SK-N-SH treated with all-trans-retinoic acid at 6 μM for 48 hours (cell line): ENCODE measurements around the gene MPP2.

Source experiments
- ATAC-seq: fragments of 200-7000 bp; cut with Tn5 transposase; 3 replicates; pipeline ENCODE4 v1.9.1; 2020; ENCODE audit warnings: mild to moderate bottlenecking, moderate library complexity
- ARNTL ChIP-seq: fragments of 450-650 bp; formaldehyde crosslinking; IDR thresholded peaks from 2 replicates; pipeline ENCODE4 v1.5.0; 2020; ENCODE audit warnings: low read depth, mild to moderate bottlenecking, moderate library complexity, borderline replicate concordance
- BACH2 ChIP-seq: fragments of 250-450 bp; sonication (Bioruptor Pico); IDR thresholded peaks from 2 replicates; pipeline ENCODE4 v1.9.0; 2021; ENCODE audit warnings: mild to moderate bottlenecking, borderline replicate concordance
- CSDC2 ChIP-seq: fragments of 250-450 bp; sonication (Bioruptor Pico); IDR thresholded peaks from 2 replicates; pipeline ENCODE4 v1.5.0; 2020; ENCODE audit warnings: mild to moderate bottlenecking, moderate library complexity
- ESRRG ChIP-seq: fragments of 250-450 bp; sonication (Bioruptor Pico); IDR thresholded peaks from 2 replicates; pipeline ENCODE4 v1.6.1; 2021; ENCODE audit warnings: mild to moderate bottlenecking
- GLIS3 ChIP-seq: fragments of 250-450 bp; sonication (Bioruptor Pico); IDR thresholded peaks from 2 replicates; pipeline ENCODE4 v1.5.0; 2020; ENCODE audit warnings: mild to moderate bottlenecking, moderate library complexity
- ISL1 ChIP-seq: fragments of 250-450 bp; sonication (Bioruptor Pico); IDR thresholded peaks from 2 replicates; pipeline ENCODE4 v2.1.2; 2022; ENCODE audit warnings: mild to moderate bottlenecking, moderate library complexity
- OSR1 ChIP-seq: fragments of 250-450 bp; sonication (Bioruptor Pico); IDR thresholded peaks from 2 replicates; pipeline ENCODE4 v1.8.0; 2022; ENCODE audit warnings: moderate library complexity, mild to moderate bottlenecking, inconsistent platforms
- PPARA ChIP-seq: fragments of 250-450 bp; sonication (Bioruptor Pico); IDR thresholded peaks from 2 replicates; pipeline ENCODE4 v1.5.0; 2020; ENCODE audit warnings: mild to moderate bottlenecking, borderline replicate concordance
- RARB ChIP-seq: fragments of 250-450 bp; sonication (Bioruptor Pico); IDR thresholded peaks from 2 replicates; pipeline ENCODE4 v1.8.0; 2021; ENCODE audit warnings: mild to moderate bottlenecking, moderate library complexity
- SNAI2 ChIP-seq: fragments of 250-450 bp; sonication (Bioruptor Pico); IDR thresholded peaks from 2 replicates; pipeline ENCODE4 v1.5.0; 2020; ENCODE audit warnings: mild to moderate bottlenecking, moderate library complexity
- TCF4 ChIP-seq: fragments of 250-450 bp; sonication (Bioruptor Pico); IDR thresholded peaks from 2 replicates; pipeline ENCODE4 v1.8.0; 2021; ENCODE audit warnings: mild to moderate bottlenecking, moderate library complexity, borderline replicate concordance
- TOX ChIP-seq: fragments of 250-450 bp; sonication (Bioruptor Pico); IDR thresholded peaks from 2 replicates; pipeline ENCODE4 v1.8.0; 2021; ENCODE audit warnings: mild to moderate bottlenecking, moderate library complexity, borderline replicate concordance
- ZFP3 ChIP-seq: fragments of 250-450 bp; sonication (Bioruptor Pico); IDR thresholded peaks from 2 replicates; pipeline ENCODE4 v1.5.0; 2020; ENCODE audit warnings: mild to moderate bottlenecking, moderate library complexity
- ZFP30 ChIP-seq: fragments of 450-650 bp; formaldehyde crosslinking; IDR thresholded peaks from 2 replicates; pipeline ENCODE4 v1.5.0; 2022; ENCODE audit warnings: mild to moderate bottlenecking, moderate library complexity
- ZNF565 ChIP-seq: fragments of 450-650 bp; formaldehyde crosslinking; conservative IDR thresholded peaks from 2 replicates; pipeline ENCODE4 v1.5.0; 2020; ENCODE audit warnings: low read depth, mild to moderate bottlenecking, moderate library complexity
- ZNF70 ChIP-seq: fragments of 450-650 bp; formaldehyde crosslinking; IDR thresholded peaks from 2 replicates; pipeline ENCODE4 v1.5.0; 2020; ENCODE audit warnings: mild to moderate bottlenecking, moderate library complexity
- ZNF8 ChIP-seq: fragments of 450-650 bp; formaldehyde crosslinking; IDR thresholded peaks from 2 replicates; pipeline ENCODE4 v1.5.0; 2020; ENCODE audit warnings: mild to moderate bottlenecking, moderate library complexity
- TF ChIP-seq, protein P1 (sequence below): fragments of 250-450 bp; sonication (Bioruptor Pico); IDR thresholded peaks from 2 replicates; pipeline ENCODE4 v1.8.0; 2021; ENCODE audit warnings: low read depth, mild to moderate bottlenecking, moderate library complexity, borderline replicate concordance
- TF ChIP-seq, protein P2 (sequence below): fragments of 250-450 bp; sonication (Bioruptor Pico); IDR thresholded peaks from 2 replicates; pipeline ENCODE4 v1.8.0; 2020; ENCODE audit warnings: mild to moderate bottlenecking, moderate library complexity, borderline replicate concordance
- TF ChIP-seq, protein P3 (sequence below): fragments of 250-450 bp; sonication (Bioruptor Pico); IDR thresholded peaks from 2 replicates; pipeline ENCODE4 v1.5.1; 2021; ENCODE audit warnings: mild to moderate bottlenecking, moderate library complexity
- TF ChIP-seq, protein P4 (sequence below): fragments of 250-450 bp; sonication (Bioruptor Pico); IDR thresholded peaks from 2 replicates; pipeline ENCODE4 v1.5.0; 2020; ENCODE audit warnings: mild to moderate bottlenecking, moderate library complexity
- TF ChIP-seq, protein P5 (sequence below): fragments of 250-450 bp; sonication (Bioruptor Pico); IDR thresholded peaks from 2 replicates; pipeline ENCODE4 v1.5.1; 2020; ENCODE audit warnings: low read depth, mild to moderate bottlenecking, moderate library complexity

Gene MPP2

DNA sequence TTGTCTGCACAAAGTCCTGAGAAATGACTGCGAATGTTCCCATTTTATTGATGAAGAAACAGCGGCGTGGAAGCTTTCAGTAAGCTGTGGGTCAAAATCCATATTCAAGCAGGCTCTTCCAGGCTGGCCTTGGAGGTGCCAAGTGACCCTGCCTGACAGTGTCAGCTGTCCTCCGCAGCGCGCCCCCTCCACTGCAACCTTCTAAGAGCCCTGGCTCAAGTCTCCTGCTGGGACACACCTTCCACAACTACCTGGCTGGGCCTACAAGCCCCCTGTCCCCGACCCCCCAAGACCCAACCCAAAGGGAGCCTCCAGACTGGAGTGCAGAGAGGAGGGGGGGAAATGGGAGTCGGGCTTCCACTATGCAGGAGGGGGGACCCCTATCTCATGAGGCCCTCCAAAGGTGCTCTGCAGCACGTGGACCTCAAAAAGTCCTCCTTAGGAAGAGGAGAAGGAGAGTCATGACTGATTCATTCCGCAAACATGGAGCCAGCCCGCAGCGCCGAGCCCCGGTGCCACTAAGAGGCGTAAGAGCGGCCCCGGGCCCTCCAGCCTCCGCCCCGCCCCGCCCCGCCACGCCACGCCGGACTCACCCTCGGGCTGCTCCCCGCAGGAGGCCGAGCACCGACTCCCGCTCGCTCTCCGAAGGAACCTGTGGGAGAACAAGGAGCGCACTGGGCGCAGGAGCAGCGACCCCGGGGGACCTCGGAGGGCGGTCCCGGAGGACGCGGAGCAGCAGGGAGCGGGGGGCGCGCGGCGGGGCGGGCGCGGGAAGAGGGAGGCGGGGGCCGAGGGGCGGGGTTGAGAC is 75.0 kb downstream of the MPP2 start:
- TF ChIP-seq BACH2 (no peak), TCF4 (CRISPR knock-in tag) (no peak), ZFP30 (no peak), ZNF8 (no peak), PPARA (CRISPR knock-in tag) (no peak), SNAI2 (CRISPR knock-in tag) (no peak), GLIS3 (no peak), ESRRG (CRISPR knock-in tag) (no peak), ZFP3 (no peak), RARB (CRISPR knock-in tag) (no peak), ZNF565 (CRISPR knock-in tag) (no peak)
- TF ChIP-seq, protein P1, sequence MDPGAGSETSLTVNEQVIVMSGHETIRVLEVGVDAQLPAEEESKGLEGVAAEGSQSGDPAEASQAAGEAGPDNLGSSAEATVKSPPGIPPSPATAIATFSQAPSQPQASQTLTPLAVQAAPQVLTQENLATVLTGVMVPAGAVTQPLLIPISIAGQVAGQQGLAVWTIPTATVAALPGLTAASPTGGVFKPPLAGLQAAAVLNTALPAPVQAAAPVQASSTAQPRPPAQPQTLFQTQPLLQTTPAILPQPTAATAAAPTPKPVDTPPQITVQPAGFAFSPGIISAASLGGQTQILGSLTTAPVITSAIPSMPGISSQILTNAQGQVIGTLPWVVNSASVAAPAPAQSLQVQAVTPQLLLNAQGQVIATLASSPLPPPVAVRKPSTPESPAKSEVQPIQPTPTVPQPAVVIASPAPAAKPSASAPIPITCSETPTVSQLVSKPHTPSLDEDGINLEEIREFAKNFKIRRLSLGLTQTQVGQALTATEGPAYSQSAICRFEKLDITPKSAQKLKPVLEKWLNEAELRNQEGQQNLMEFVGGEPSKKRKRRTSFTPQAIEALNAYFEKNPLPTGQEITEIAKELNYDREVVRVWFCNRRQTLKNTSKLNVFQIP (CRISPR knock-in tag): no peak
- TF ChIP-seq, protein P2, sequence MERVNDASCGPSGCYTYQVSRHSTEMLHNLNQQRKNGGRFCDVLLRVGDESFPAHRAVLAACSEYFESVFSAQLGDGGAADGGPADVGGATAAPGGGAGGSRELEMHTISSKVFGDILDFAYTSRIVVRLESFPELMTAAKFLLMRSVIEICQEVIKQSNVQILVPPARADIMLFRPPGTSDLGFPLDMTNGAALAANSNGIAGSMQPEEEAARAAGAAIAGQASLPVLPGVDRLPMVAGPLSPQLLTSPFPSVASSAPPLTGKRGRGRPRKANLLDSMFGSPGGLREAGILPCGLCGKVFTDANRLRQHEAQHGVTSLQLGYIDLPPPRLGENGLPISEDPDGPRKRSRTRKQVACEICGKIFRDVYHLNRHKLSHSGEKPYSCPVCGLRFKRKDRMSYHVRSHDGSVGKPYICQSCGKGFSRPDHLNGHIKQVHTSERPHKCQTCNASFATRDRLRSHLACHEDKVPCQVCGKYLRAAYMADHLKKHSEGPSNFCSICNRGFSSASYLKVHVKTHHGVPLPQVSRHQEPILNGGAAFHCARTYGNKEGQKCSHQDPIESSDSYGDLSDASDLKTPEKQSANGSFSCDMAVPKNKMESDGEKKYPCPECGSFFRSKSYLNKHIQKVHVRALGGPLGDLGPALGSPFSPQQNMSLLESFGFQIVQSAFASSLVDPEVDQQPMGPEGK (CRISPR knock-in tag): no peak
- TF ChIP-seq, protein P3, sequence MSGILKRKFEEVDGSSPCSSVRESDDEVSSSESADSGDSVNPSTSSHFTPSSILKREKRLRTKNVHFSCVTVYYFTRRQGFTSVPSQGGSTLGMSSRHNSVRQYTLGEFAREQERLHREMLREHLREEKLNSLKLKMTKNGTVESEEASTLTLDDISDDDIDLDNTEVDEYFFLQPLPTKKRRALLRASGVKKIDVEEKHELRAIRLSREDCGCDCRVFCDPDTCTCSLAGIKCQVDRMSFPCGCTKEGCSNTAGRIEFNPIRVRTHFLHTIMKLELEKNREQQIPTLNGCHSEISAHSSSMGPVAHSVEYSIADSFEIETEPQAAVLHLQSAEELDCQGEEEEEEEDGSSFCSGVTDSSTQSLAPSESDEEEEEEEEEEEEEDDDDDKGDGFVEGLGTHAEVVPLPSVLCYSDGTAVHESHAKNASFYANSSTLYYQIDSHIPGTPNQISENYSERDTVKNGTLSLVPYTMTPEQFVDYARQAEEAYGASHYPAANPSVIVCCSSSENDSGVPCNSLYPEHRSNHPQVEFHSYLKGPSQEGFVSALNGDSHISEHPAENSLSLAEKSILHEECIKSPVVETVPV (CRISPR knock-in tag): no peak
- TF ChIP-seq, protein P4, sequence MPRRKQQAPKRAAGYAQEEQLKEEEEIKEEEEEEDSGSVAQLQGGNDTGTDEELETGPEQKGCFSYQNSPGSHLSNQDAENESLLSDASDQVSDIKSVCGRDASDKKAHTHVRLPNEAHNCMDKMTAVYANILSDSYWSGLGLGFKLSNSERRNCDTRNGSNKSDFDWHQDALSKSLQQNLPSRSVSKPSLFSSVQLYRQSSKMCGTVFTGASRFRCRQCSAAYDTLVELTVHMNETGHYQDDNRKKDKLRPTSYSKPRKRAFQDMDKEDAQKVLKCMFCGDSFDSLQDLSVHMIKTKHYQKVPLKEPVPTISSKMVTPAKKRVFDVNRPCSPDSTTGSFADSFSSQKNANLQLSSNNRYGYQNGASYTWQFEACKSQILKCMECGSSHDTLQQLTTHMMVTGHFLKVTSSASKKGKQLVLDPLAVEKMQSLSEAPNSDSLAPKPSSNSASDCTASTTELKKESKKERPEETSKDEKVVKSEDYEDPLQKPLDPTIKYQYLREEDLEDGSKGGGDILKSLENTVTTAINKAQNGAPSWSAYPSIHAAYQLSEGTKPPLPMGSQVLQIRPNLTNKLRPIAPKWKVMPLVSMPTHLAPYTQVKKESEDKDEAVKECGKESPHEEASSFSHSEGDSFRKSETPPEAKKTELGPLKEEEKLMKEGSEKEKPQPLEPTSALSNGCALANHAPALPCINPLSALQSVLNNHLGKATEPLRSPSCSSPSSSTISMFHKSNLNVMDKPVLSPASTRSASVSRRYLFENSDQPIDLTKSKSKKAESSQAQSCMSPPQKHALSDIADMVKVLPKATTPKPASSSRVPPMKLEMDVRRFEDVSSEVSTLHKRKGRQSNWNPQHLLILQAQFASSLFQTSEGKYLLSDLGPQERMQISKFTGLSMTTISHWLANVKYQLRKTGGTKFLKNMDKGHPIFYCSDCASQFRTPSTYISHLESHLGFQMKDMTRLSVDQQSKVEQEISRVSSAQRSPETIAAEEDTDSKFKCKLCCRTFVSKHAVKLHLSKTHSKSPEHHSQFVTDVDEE (CRISPR knock-in tag): no peak
- TF ChIP-seq, protein P5, sequence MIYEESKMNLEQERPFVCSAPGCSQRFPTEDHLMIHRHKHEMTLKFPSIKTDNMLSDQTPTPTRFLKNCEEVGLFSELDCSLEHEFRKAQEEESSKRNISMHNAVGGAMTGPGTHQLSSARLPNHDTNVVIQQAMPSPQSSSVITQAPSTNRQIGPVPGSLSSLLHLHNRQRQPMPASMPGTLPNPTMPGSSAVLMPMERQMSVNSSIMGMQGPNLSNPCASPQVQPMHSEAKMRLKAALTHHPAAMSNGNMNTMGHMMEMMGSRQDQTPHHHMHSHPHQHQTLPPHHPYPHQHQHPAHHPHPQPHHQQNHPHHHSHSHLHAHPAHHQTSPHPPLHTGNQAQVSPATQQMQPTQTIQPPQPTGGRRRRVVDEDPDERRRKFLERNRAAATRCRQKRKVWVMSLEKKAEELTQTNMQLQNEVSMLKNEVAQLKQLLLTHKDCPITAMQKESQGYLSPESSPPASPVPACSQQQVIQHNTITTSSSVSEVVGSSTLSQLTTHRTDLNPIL (CRISPR knock-in tag): no peak
- ATAC-seq: peak; percentile 82

DNA sequence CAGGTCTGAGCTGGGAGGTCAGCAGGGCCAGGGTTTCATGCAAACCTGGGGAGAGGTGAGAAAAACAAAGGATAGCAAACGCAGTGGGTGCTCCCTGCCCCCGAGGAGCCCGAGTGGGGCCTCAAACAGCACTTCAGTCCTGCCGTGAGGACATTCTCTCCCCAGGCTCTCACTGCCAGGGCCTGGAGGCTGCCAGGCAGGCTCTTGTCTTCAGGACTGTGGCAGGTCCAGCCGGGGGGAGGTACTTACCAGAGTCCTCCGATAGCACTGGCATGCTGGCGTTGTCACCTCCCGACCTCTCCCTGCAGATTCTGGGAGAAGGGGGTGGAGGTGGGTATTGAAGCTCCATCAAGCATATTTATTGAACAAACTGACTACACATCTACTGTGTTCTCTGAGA is 75.7 kb downstream of the MPP2 start:
- ATAC-seq: no peak
- TF ChIP-seq PPARA (CRISPR knock-in tag) (no peak), ZNF70 (no peak), ZFP30 (no peak), CSDC2 (CRISPR knock-in tag) (no peak), GLIS3 (no peak), TCF4 (CRISPR knock-in tag) (no peak), ARNTL (CRISPR knock-in tag) (no peak), ZFP3 (no peak), BACH2 (no peak), OSR1 (CRISPR knock-in tag) (no peak), TOX (no peak), ZNF565 (CRISPR knock-in tag) (no peak), ESRRG (CRISPR knock-in tag) (no peak), ISL1 (no peak), ZNF8 (no peak)
- TF ChIP-seq, protein P4 (CRISPR knock-in tag): no peak
- TF ChIP-seq, protein P1 (CRISPR knock-in tag): no peak
